Ishikawa (cell line): ENCODE results near the gene SPATC1L.

Source experiments
- EP300 ChIP-seq: IDR thresholded peaks from 2 replicates; pipeline ENCODE4 v1.6.1; 2012; ENCODE audit warnings: borderline replicate concordance
- FOXM1 ChIP-seq: IDR thresholded peaks from 2 replicates; pipeline ENCODE4 v1.6.1; 2012; ENCODE audit warnings: low read depth, borderline replicate concordance
- TAF1 ChIP-seq: IDR thresholded peaks from 2 replicates; pipeline ENCODE4 v1.6.1; 2012; ENCODE audit warnings: low read depth, mild to moderate bottlenecking
- ZBTB7A ChIP-seq: IDR thresholded peaks from 2 replicates; pipeline ENCODE4 v1.6.1; 2012; ENCODE audit warnings: low read depth

- TF ChIP-seq TAF1: no peak
- no peak for TF ChIP-seq ZBTB7A
- no peak for TF ChIP-seq FOXM1
- TF ChIP-seq EP300: no peak
Measured at GRCh38 chr21:46150491-46151121, 33.7 kb downstream of the SPATC1L start.
